ENCODE data around the gene DCTN5. TPM values are rescaled to one million over a fixed set of nuclear protein-coding genes. Genes with fewer than 3 reads are reported as not detected.

Gene DCTN5
- total RNA-seq, 2 donors from 2014 or later, result 61.5 to 62.1 TPM

DNA sequence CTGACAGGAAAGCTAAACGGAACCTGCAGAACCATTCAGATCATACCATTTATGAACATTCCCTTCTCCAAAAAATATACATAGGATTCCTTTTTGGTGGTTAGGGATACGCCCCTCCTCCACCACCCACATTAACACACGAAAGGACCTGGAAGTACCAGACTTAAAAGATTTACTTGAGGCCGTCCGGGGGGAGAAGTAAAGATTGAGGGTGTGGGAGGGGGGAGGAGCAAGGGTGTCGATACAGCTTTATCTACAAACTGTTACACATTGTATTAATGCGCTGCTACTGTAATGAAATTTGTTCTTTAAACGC lies 693 bp upstream of the DCTN5 start:
- Histone ChIP-seq H3K9ac (ENCODE audit: low read depth in 2 of 2, low read length in 2 of 2) (peak overlapping the region; percentile 71 to 76), H3K4me3 (peak overlapping the region; percentile 99), H3K36me3 (no peaks in the 10 kb centered on the region), H3K27ac (no peak overlapping the region), H3K27me3 (no peaks in the 10 kb centered on the region), H3K9me3 (no peaks in the 10 kb centered on the region), H3K4me1 (peaks cover 3% of the 10 kb centered on the region)
- TF ChIP-seq, protein P1, sequence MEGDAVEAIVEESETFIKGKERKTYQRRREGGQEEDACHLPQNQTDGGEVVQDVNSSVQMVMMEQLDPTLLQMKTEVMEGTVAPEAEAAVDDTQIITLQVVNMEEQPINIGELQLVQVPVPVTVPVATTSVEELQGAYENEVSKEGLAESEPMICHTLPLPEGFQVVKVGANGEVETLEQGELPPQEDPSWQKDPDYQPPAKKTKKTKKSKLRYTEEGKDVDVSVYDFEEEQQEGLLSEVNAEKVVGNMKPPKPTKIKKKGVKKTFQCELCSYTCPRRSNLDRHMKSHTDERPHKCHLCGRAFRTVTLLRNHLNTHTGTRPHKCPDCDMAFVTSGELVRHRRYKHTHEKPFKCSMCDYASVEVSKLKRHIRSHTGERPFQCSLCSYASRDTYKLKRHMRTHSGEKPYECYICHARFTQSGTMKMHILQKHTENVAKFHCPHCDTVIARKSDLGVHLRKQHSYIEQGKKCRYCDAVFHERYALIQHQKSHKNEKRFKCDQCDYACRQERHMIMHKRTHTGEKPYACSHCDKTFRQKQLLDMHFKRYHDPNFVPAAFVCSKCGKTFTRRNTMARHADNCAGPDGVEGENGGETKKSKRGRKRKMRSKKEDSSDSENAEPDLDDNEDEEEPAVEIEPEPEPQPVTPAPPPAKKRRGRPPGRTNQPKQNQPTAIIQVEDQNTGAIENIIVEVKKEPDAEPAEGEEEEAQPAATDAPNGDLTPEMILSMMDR (IDR thresholded peaks at IDR 0.05), result no peak
- DNase-seq, result peak; percentile 20
- intact Hi-C loops (cut with DNase I), result no loop called here

GRCh38 chr16:23642246-23642774 lies 1.0 kb downstream of the DCTN5 start:
- TF ChIP-seq, protein P1 (IDR thresholded peaks at IDR 0.05), result no peak
- H3K27me3 ChIP-seq, result no peaks in the 10 kb centered on the region
- H3K36me3 ChIP-seq, result no peaks in the 10 kb centered on the region
- H3K4me3 ChIP-seq, result peak overlapping the region; percentile 99
- H3K9me3 ChIP-seq, result no peaks in the 10 kb centered on the region
- H3K27ac ChIP-seq, result no peak overlapping the region
- intact Hi-C loops (cut with DNase I), result no loop called here
- H3K4me1 ChIP-seq, result peaks cover 3% of the 10 kb centered on the region
- no peak for DNase-seq
- H3K9ac ChIP-seq (ENCODE audit: low read depth in 2 of 2, low read length in 2 of 2), result peak overlapping the region; percentile 93 to 95

GRCh38 chr16:23650674-23651416 lies 9.6 kb downstream of the DCTN5 start:
- no peaks in the 10 kb centered on the region for H3K36me3 ChIP-seq

DNA sequence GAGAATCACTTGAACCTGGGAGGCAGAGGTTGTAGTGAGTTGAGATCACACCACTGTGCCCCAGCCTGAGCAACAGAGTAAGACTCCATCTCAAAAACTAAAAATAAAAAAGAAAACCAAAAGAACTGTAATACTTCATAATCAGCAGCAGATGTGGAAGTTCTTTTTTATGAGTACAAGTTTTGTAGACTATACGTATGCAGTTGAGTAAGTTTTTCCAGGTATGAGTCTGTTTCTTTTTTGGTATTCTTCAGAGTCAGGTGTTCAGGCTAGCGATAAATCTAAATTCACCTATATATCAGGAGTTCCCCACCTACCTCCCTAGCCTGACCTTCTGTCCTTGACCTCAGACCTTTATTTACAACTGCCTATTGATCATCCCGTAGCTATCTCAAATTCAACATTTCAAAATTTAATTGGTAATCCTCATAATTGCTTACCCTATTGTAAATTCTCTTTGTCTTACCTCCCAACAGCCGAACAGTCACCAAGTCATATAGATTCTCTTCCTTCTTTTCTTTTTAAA lies 10.7 kb downstream of the DCTN5 start:
- no peak overlapping the region for H3K9ac ChIP-seq (ENCODE audit: low read depth in 2 of 2, low read length in 2 of 2)
- intact Hi-C loops (cut with DNase I), result no loop called here
- H3K27me3 ChIP-seq, result no peaks in the 10 kb centered on the region
- no peak overlapping the region for H3K27ac ChIP-seq
- no peaks in the 10 kb centered on the region for H3K4me1 ChIP-seq
- H3K4me3 ChIP-seq, result no peak overlapping the region
- TF ChIP-seq, protein P1 (IDR thresholded peaks at IDR 0.05), result no peak
- no peak for DNase-seq
- no peaks in the 10 kb centered on the region for H3K36me3 ChIP-seq
- H3K9me3 ChIP-seq, result no peaks in the 10 kb centered on the region

More at GRCh38 chr16:23650674-23651416, 9.6 kb downstream of the DCTN5 start:
- Histone ChIP-seq H3K4me1 (no peaks in the 10 kb centered on the region), H3K4me3 (no peak overlapping the region), H3K9ac (ENCODE audit: low read depth in 2 of 2, low read length in 2 of 2) (no peak overlapping the region), H3K27ac (no peak overlapping the region), H3K27me3 (no peaks in the 10 kb centered on the region), H3K9me3 (no peaks in the 10 kb centered on the region)
- intact Hi-C loops (cut with DNase I), result no loop called here
- no peak for DNase-seq
- TF ChIP-seq, protein P1 (IDR thresholded peaks at IDR 0.05), result no peak

GRCh38 chr16:23663918-23664317 lies 22.7 kb downstream of the DCTN5 start:
- peaks cover 20% of the 10 kb centered on the region for H3K36me3 ChIP-seq
- H3K9me3 ChIP-seq, result no peaks in the 10 kb centered on the region
- no peak for DNase-seq
- no peaks in the 10 kb centered on the region for H3K27me3 ChIP-seq
- TF ChIP-seq, protein P1 (IDR thresholded peaks at IDR 0.05), result no peak
- H3K4me3 ChIP-seq, result no peak overlapping the region
- no peaks in the 10 kb centered on the region for H3K4me1 ChIP-seq
- no peak overlapping the region for H3K27ac ChIP-seq
- intact Hi-C loops (cut with DNase I), result no loop called here
- no peak overlapping the region for H3K9ac ChIP-seq (ENCODE audit: low read depth in 2 of 2, low read length in 2 of 2)
